ENCODE results near the gene EPB41. TPM values are rescaled to one million over a fixed set of nuclear protein-coding genes. Genes with fewer than 3 reads are reported as not detected.

EPB41 gene
- total and polyA plus RNA-seq, 2 experiments from 2014 or later: 0.89 to 1.5 TPM

DNA sequence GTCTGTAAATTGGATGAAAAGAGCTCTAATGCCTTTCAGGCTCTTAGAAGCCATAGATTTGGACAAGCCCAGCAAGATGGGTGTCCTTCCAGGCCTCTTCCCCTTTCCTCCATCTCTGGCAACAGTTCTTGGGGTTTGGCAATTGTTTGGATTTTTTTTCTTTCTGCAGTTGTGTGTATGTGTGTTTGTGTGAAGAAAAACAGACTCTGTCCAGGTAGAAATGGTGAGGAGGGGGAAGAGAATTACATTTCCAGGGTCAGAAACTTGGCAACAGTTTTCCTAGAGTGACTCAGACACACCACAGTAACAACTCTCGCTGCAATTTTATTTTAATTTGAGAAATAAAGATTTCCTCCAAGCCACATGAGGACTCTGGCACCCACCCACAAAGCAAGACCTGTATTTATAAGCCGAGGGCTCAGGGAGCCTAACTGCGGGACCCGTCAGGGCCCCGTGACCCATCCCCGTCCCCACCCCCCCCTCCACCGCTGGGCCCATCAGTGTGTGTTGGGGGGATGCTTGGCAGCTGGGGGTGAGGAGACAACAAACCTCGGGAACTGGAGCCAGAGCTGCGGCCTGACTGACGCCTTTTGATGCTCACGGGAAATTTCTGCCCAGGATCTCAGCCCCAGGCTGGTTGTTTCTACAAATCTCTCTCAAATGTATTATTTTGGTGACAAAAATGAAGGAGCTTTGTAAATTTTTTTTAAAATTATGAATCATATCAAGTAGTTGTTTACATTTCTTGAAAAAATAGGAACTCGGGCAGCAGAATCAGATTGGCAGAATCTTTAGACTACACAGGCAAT lies 205.0 kb downstream of the EPB41 start:
- Histone ChIP-seq H3K4me3 (no peak overlapping the region), H3K27me3 (replicated peaks; ENCODE audit: insufficient read depth) (no peaks in the 10 kb centered on the region), H3K4me2 (ENCODE audit: unreplicated experiment) (no peak overlapping the region), H3K4me1 (ENCODE audit: insufficient read depth) (no peaks in the 10 kb centered on the region), H3F3A (ENCODE audit: insufficient read depth) (peaks cover 5% of the 10 kb centered on the region; the same call in 1 of the 2 replicates), H3K9me2 (ENCODE audit: insufficient read depth) (no peaks in the 10 kb centered on the region), H3K79me2 (ENCODE audit: insufficient read depth) (0 out of 2 replicates have a peak, but pooled peaks cover 7% of the 10 kb centered on the region), H3K9me3 (ENCODE audit: low read depth) (no peaks in the 10 kb centered on the region), H3K9ac (no peak overlapping the region), H4K20me1 (ENCODE audit: insufficient read depth) (no peaks in the 10 kb centered on the region), H2AFZ (no peak overlapping the region), H3K27ac (no peak overlapping the region), H3K36me3 (ENCODE audit: low read depth) (peaks cover 3% of the 10 kb centered on the region; the same call in 1 of the 2 replicates)
- in situ Hi-C loops (cut with MboI): no loop called here
- no peak for DNase-seq
- 67 to 69% methylated on average over 9 to 12 of the region's 12 CpGs for WGBS, 2 experiments (ENCODE audit: low coverage in 1 of 2, low lambda C conversion rate in 2 of 2, missing lambda C conversion rate in 2 of 2)
- TF ChIP-seq EZH2 (IDR thresholded peaks at IDR 0.05; ENCODE audit: insufficient read depth, poor library complexity, severe bottlenecking) (no peak), EZH2phosphoT487 (IDR thresholded peaks at IDR 0.05; ENCODE audit: insufficient read depth, low read depth) (no peak)

DNA sequence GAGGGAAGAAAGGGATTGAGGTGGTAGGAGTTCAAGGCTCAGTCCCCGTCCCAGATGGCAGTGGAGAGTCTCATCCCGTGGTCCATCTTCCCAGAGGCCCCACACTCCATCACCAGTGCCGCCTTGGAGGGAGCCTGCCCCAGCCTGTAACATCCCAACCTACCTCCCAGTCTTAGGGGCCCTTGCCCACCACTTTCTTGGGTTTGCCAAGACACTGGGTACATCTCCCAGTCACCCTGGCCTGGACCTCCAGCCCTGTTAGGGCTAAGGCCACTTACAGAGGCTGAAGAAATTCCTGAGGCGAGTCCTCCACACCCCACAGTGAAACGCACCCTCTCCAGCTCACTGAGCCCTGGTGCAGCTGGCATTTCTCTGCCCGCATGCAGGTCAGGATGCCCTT lies 206.0 kb downstream of the EPB41 start:
- Histone ChIP-seq H3K9ac (no peak overlapping the region), H2AFZ (no peak overlapping the region), H3K9me2 (ENCODE audit: insufficient read depth) (no peaks in the 10 kb centered on the region), H3K4me3 (no peak overlapping the region), H3K4me2 (ENCODE audit: unreplicated experiment) (no peak overlapping the region), H3K9me3 (ENCODE audit: low read depth) (no peaks in the 10 kb centered on the region), H3K27ac (no peak overlapping the region), H3F3A (ENCODE audit: insufficient read depth) (peaks cover 5% of the 10 kb centered on the region; the same call in 1 of the 2 replicates), H3K36me3 (ENCODE audit: low read depth) (peaks cover 3% of the 10 kb centered on the region; the same call in 1 of the 2 replicates), H3K79me2 (ENCODE audit: insufficient read depth) (0 out of 2 replicates have a peak, but pooled peaks cover 7% of the 10 kb centered on the region), H4K20me1 (ENCODE audit: insufficient read depth) (no peaks in the 10 kb centered on the region), H3K27me3 (replicated peaks; ENCODE audit: insufficient read depth) (no peaks in the 10 kb centered on the region), H3K4me1 (ENCODE audit: insufficient read depth) (no peaks in the 10 kb centered on the region)
- in situ Hi-C loops (cut with MboI): no loop called here
- TF ChIP-seq EZH2 (IDR thresholded peaks at IDR 0.05; ENCODE audit: insufficient read depth, poor library complexity, severe bottlenecking) (no peak), EZH2phosphoT487 (IDR thresholded peaks at IDR 0.05; ENCODE audit: insufficient read depth, low read depth) (no peak)
- WGBS, 2 experiments (ENCODE audit: low coverage in 1 of 2, low lambda C conversion rate in 2 of 2, missing lambda C conversion rate in 2 of 2): 89 to 90% methylated on average over 6 of the region's 6 CpGs
- no peak for DNase-seq

GRCh38 chr1:29120947-29121485 lies 206.6 kb downstream of the EPB41 start:
- H2AFZ ChIP-seq: no peak overlapping the region
- H3K36me3 ChIP-seq (ENCODE audit: low read depth): peaks cover 3% of the 10 kb centered on the region; the same call in 1 of the 2 replicates
- H4K20me1 ChIP-seq (ENCODE audit: insufficient read depth): no peaks in the 10 kb centered on the region
- no peaks in the 10 kb centered on the region for H3K27me3 ChIP-seq (replicated peaks; ENCODE audit: insufficient read depth)
- 57 to 58% methylated on average over 42 of the region's 42 CpGs for WGBS, 2 experiments (ENCODE audit: low coverage in 1 of 2, low lambda C conversion rate in 2 of 2, missing lambda C conversion rate in 2 of 2)
- no peak overlapping the region for H3K27ac ChIP-seq
- H3K79me2 ChIP-seq (ENCODE audit: insufficient read depth): 0 out of 2 replicates have a peak, but pooled peaks cover 7% of the 10 kb centered on the region
- DNase-seq: peak; percentile 80
- peak overlapping the region; percentile 74; the same call in 1 of the 2 replicates for H3K4me3 ChIP-seq
- in situ Hi-C loops (cut with MboI): no loop called here
- no peak overlapping the region for H3K4me2 ChIP-seq (ENCODE audit: unreplicated experiment)
- H3K9ac ChIP-seq: peak overlapping the region; percentile 89; the same call in 1 of the 2 replicates
- no peaks in the 10 kb centered on the region for H3K9me3 ChIP-seq (ENCODE audit: low read depth)
- TF ChIP-seq EZH2 (IDR thresholded peaks at IDR 0.05; ENCODE audit: insufficient read depth, poor library complexity, severe bottlenecking) (no peak), EZH2phosphoT487 (IDR thresholded peaks at IDR 0.05; ENCODE audit: insufficient read depth, low read depth) (no peak)
- no peaks in the 10 kb centered on the region for H3K4me1 ChIP-seq (ENCODE audit: insufficient read depth)
- H3F3A ChIP-seq (ENCODE audit: insufficient read depth): peaks cover 5% of the 10 kb centered on the region; the same call in 1 of the 2 replicates
- no peaks in the 10 kb centered on the region for H3K9me2 ChIP-seq (ENCODE audit: insufficient read depth)

DNA sequence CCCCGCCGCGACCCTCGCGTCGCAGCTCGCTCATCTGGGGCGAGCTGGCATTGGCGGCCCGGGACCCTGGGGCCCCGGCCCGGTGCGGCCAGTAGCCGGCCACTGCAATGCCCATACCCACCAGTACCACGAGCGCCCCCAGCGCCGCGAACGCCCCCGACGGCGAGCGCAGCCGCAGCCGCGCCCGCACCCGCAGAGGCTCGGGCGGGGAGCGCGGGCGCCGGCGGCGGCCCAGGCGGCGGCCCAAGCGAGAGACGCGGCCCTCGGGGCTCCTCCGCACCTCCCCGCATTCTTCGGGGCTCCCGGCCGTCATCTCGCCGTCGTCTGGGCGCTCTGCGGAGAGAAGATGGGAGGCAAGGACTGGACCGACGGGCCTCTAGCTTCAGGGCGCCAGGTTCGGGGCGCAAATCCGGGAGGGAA lies 207.2 kb downstream of the EPB41 start:
- H3K79me2 ChIP-seq (ENCODE audit: insufficient read depth): 0 out of 2 replicates have a peak, but pooled peaks cover 7% of the 10 kb centered on the region
- in situ Hi-C loops (cut with MboI): no loop called here
- peaks cover 3% of the 10 kb centered on the region; the same call in 1 of the 2 replicates for H3K36me3 ChIP-seq (ENCODE audit: low read depth)
- H2AFZ ChIP-seq: peak overlapping the region; percentile 62
- TF ChIP-seq EZH2 (IDR thresholded peaks at IDR 0.05; ENCODE audit: insufficient read depth, poor library complexity, severe bottlenecking) (no peak), EZH2phosphoT487 (IDR thresholded peaks at IDR 0.05; ENCODE audit: insufficient read depth, low read depth) (no peak)
- no peaks in the 10 kb centered on the region for H3K27me3 ChIP-seq (replicated peaks; ENCODE audit: insufficient read depth)
- DNase-seq: peak; percentile 46
- no peaks in the 10 kb centered on the region for H3K9me2 ChIP-seq (ENCODE audit: insufficient read depth)
- no peaks in the 10 kb centered on the region for H4K20me1 ChIP-seq (ENCODE audit: insufficient read depth)
- H3K9ac ChIP-seq: peak overlapping the region; percentile 89
- H3K27ac ChIP-seq: no peak overlapping the region
- peak overlapping the region; percentile 66 for H3K4me2 ChIP-seq (ENCODE audit: unreplicated experiment)
- peak overlapping the region; percentile 74 for H3K4me3 ChIP-seq
- whole genome bisulfite sequencing, 2 experiments (ENCODE audit: low coverage in 1 of 2, low lambda C conversion rate in 2 of 2, missing lambda C conversion rate in 2 of 2): 0 to 5% methylated on average over 8 to 53 of the region's 59 CpGs
- peaks cover 5% of the 10 kb centered on the region; the same call in 1 of the 2 replicates for H3F3A ChIP-seq (ENCODE audit: insufficient read depth)
- no peaks in the 10 kb centered on the region for H3K4me1 ChIP-seq (ENCODE audit: insufficient read depth)
- H3K9me3 ChIP-seq (ENCODE audit: low read depth): no peaks in the 10 kb centered on the region

All from GM23248 (cell line).